ENCODE measurements around the gene SLC25A3.

GRCh38 chr12:98637068-98637467 is 43.6 kb downstream of the SLC25A3 start:
- TF ChIP-seq CTCF (IDR thresholded peaks at IDR 0.05; ENCODE audit: low read depth, low read length) (no peak), EZH2phosphoT487 (IDR thresholded peaks at IDR 0.05; ENCODE audit: low read depth) (no peak)

Measured in OCI-LY3 (cell line).